NCI-H1417 (cell line): ENCODE data around the gene NOA1.

Experiments used
- DNase-seq, 3 experiments: peaks; one replicate each; lab custom pipeline; 2025; lab: John Stamatoyannopoulos, UW

NOA1 gene

GRCh38 chr4:56977321-56978012 lies at the start of gene NOA1:
NOA1 (minus strand) TSS chr4:56977606; CDS start chr4:56977585, 21 bp downstream.
- DNase-seq = peak; percentile 98 to 99 (median 99)

- DNase-seq = no peak
Observed at GRCh38 chr4:57023104-57023503, 45.7 kb upstream of the NOA1 start.

- DNase-seq = no peak
Observed at GRCh38 chr4:57020467-57021101, 43.2 kb upstream of the NOA1 start.

- DNase-seq = no peak
Observed at GRCh38 chr4:57018980-57019379, 41.6 kb upstream of the NOA1 start.

GRCh38 chr4:57013543-57014120 lies 36.2 kb upstream of the NOA1 start:
- DNase-seq = no peak

GRCh38 chr4:56999751-57000150 lies 22.3 kb upstream of the NOA1 start:
- DNase-seq = no peak

GRCh38 chr4:56995525-56995924 lies 18.1 kb upstream of the NOA1 start:
- DNase-seq = no peak

GRCh38 chr4:56990109-56990905 lies 12.9 kb upstream of the NOA1 start:
- DNase-seq = no peak

- DNase-seq = no peak
Observed at GRCh38 chr4:56986952-56987351, 9.5 kb upstream of the NOA1 start.

GRCh38 chr4:56986192-56986591 lies 8.8 kb upstream of the NOA1 start:
- DNase-seq = no peak

GRCh38 chr4:56981795-56982201 lies 4.4 kb upstream of the NOA1 start:
- DNase-seq = no peak

- peak in 1 of 3 experiments; percentile 14 for DNase-seq
Observed at GRCh38 chr4:56979421-56980072, 2.1 kb upstream of the NOA1 start.

GRCh38 chr4:56978750-56979303 lies 1.4 kb upstream of the NOA1 start, which contains the start of gene POLR2B:
POLR2B (plus strand) TSS chr4:56978896; CDS start chr4:56978986, 90 bp downstream.
- DNase-seq = peak; percentile 88 to 98 (median 96)

GRCh38 chr4:56976837-56977320 lies 527 bp downstream of the NOA1 start:
- DNase-seq = peak; percentile 34 to 75 (median 71)

GRCh38 chr4:56976283-56976836 lies 1.0 kb downstream of the NOA1 start:
- peak in 2 of 3 experiments; percentile 33 to 51 for DNase-seq

- no peak for DNase-seq
Observed at GRCh38 chr4:56973336-56973735, 4.1 kb downstream of the NOA1 start.

- DNase-seq = no peak
Observed at GRCh38 chr4:56972809-56973208, 4.6 kb downstream of the NOA1 start.

GRCh38 chr4:56972389-56972788 lies 5.0 kb downstream of the NOA1 start:
- no peak for DNase-seq

GRCh38 chr4:56971383-56971782 lies 6.0 kb downstream of the NOA1 start:
- no peak for DNase-seq

GRCh38 chr4:56961107-56961500 lies 16.3 kb downstream of the NOA1 start:
- DNase-seq = no peak

GRCh38 chr4:56959100-56959499 lies 18.3 kb downstream of the NOA1 start:
- DNase-seq = peak in 1 of 3 experiments; percentile 30
